ENCODE results near the gene CCNB1.
"Not testable (repeated sequence)": the region's sequence is repeated elsewhere in the genome, so short reads cannot be mapped to it uniquely, and the experiment has no call there.

CCNB1 gene

DNA sequence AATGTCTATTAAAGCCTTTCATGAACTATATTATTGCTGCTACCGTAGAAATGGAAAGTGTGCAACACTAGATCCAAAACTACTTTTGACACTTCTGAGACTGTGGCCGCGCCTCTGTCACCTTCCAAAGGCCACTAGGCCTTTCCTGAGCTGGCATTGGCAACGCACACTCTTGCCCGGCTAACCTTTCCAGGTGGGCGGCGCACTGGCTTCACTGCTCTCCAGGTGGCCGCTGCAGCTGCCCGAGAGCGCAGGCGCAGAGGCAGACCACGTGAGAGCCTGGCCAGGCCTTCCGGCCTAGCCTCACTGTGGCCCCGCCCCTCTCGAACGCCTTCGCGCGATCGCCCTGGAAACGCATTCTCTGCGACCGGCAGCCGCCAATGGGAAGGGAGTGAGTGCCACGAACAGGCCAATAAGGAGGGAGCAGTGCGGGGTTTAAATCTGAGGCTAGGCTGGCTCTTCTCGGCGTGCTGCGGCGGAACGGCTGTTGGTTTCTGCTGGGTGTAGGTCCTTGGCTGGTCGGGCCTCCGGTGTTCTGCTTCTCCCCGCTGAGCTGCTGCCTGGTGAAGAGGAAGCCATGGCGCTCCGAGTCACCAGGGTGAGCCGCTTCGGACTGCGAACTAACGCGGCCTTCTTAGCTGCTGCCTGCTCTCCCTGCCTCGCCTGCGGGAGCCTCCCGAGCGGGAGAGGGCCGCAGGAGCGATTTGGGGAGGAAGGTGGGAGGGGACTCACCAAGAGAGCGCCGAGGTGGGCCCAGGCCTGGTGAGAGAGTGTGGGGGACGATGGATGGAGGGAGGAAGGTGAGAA lies at the start of gene CCNB1:
TSS of gene CCNB1 (plus strand) at position 465 of the 807 bp plus-strand sequence. CDS start at position 578, 113 bp downstream.
- DNase-seq (ENCODE audit: low spot score) = peak; percentile 98

DNA sequence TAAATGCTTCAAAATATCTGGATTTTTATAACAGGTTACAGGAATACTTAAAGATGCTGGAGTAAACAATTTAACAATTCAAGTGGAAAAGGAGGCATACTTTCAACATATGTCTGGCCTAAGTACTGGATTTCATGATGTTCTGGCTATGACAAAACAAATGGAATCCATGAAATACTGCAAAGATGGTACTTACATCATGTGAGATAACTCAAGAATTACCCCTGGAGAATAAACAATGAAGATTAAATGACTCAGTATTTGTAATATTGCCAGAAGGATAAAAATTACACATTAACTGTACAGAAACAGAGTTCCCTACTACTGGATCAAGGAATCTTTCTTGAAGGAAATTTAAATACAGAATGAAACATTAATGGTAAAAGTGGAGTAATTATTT lies 37.5 kb upstream of the CCNB1 start:
- DNase-seq (ENCODE audit: low spot score) = no peak

DNA sequence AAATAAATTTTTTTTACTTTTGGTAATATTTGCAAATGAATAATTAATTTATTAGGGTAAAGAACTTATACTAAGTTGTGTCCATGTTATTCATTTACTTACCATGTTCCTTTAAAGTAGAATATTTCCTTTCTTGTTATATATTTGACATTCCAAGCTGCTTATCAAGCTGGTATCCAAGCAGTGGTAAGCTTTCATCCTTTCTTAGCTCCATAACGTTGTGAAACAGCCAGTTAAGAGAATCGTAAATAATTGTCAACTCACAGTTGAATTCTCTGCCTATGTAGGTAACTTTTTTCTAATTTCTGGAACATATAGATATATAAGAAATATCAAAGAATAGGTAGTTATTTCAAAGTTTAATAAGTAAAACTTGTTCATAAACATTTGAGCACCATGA lies 36.7 kb upstream of the CCNB1 start:
- DNase-seq (ENCODE audit: low spot score) = no peak

DNA sequence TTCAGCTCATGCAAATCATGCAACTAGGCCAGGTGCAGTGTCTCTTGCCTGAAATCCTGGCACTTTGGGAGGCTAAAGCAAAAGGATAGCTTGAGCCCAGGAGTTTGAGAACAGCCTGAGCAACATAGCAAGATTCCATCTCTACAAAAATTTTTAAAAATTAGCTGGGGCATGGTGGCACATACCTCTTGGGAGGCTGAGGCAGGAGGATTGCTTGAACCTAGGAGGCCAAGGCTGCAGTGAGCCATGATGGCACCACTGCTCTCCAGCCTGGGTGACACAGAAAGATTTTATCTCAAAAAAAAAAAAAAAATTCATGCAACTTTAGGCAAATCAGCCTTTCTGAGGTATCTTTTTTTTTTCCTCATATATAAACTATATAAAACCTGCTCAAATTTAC lies 35.6 kb upstream of the CCNB1 start:
- no peak for DNase-seq (ENCODE audit: low spot score)

DNA sequence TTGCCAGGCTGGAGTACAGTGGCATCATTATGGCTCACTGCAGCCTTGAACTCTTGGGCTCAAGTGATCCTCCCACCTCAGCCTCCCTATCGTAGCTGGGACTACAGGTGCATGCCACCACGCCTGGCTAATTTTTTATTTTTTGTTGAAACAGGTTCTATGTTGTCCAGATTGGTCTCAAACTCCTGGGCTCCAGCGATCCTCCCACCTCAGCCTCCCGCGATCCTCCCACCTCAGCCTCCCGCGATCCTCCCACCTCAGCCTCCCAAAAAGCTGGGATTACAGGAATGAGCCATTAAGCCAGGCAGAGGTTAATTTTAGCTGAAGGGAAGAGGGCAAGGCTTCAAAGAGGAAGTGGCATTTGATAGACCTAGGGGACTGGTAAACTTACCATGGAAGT lies 32.8 kb upstream of the CCNB1 start:
- no peak for DNase-seq (ENCODE audit: low spot score)

DNA sequence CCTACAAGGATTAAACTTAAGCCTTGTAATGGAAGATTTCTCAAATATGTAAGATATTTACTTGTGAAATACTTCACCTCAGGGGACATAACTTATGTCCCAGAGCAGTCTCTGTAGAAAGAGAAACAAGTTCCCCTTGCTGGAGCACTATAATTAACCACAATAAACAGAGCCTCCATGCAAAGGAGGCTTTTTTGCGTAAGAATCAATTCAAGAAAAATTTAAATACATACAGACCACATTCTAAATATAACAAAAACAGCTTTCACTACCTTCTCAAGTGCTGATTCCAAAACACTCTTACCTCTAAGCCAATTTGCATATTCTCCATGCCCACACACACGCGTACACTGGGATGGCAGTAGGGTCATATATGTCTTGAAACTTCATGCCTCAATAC lies 30.7 kb upstream of the CCNB1 start:
- DNase-seq (ENCODE audit: low spot score) = no peak

DNA sequence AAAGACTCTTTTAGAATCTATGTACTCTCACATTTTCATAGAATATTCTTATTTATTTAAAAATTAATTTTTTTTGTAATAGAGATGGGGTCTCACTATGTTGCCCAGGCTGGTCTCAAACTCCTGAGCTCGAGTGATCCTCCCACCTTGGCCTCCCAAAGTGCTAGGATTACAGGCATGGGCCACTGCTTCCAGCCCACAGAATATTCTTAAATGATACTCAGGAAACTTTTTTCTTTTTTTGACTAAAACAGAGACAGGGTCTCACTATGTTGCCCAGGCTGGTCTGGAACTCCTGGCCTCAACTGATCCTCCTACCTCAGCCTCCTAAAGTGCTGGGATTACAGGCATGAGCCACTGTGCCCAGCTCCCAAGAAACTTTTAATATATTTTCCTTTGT lies 29.7 kb upstream of the CCNB1 start:
- not testable (repeated sequence) for DNase-seq (ENCODE audit: low spot score)

DNA sequence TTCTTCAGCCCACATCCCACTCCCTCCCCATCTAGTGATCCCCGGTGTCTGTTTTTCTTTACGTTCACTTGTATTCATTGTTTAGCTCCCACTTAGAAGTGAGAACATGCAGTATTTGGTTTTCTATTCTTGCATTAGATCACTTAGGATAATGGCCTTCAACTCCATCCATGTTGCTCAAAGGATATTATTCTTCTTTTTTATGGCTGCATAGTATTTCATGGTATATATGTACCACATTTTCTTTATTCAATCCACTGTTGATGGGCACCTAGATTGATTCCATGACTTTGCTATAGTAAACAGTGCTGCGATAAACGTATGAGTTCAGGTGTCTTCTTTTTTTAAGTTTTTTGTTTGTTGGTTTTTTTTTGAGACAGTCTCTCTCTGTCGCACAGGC lies 29.1 kb upstream of the CCNB1 start:
- no peak for DNase-seq (ENCODE audit: low spot score)

DNA sequence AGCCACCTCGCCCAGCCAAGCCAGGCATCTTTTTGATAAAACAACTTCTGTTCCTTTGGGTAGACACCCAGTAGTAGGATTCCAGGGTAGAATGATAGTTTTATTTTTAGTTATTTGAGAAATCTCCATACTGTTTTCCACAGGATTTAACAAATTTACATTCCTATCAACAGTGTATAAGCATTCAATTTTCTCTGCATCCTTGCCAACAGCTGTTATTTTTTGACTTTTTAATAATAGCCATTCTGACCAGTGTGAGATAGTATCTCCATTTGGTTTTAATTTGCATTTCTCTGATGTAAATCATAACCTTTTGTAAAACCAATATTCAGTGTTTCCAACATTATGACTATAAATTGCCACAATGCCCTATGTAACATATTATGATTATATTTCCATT lies 28.2 kb upstream of the CCNB1 start:
- no peak for DNase-seq (ENCODE audit: low spot score)

DNA sequence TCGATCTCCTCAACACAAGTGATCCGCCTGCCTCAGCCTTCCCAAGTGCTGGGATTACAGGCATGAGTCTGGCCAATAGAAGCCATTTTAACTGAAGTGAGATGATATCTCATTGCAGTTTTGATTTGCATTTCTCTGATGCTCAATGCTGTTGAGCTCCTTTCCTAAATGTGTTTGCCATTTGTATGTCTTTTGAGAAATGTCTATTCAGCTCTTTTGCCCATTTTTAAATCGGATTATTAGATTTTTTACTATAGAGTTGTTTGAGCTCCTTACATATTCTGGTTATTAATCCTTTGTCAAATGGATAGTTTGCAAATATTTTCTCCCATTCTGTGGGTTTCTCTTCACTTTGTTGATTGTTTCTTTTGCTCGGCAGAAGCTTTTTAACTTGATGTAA lies 26.7 kb upstream of the CCNB1 start:
- DNase-seq (ENCODE audit: low spot score) = not testable (repeated sequence)

DNA sequence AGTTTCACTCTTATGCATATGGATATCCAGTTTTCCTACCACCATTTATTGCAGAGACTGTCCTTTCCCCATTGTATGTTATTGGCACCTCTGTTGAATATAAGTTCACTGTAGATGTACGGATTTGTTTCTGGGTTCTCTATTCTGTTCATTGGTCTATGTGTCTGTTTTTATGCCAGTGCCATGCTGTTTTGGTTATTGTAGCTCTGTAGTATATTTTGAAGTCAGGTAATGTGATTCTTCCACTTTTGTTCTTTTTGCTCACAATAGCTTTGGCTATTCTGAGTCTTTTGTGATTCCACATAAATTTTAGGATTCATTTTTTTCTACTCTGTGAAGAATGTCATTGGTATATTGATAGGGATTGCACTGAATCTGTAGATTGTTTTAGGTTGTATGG lies 26.1 kb upstream of the CCNB1 start:
- DNase-seq (ENCODE audit: low spot score) = no peak

DNA sequence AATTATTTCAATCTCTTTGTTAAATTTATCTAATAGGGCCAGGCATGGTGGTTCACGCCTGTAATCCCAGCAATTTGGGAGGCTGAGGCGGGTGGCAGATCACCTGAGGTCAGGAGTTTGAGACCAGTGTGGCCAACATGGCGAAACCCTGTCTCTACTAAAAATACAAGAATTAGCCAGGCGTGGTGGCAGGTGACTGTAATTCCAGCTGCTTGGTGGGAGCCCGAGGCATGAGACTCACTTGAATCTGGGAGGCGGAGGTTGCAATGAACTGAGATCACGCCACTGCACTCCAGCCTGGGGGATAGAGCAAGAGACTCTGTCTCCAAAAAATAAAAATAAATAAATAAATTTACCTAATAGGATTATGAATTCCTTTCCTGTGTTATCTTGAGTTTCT lies 18.4 kb upstream of the CCNB1 start:
- not testable (repeated sequence) for DNase-seq (ENCODE audit: low spot score)

DNA sequence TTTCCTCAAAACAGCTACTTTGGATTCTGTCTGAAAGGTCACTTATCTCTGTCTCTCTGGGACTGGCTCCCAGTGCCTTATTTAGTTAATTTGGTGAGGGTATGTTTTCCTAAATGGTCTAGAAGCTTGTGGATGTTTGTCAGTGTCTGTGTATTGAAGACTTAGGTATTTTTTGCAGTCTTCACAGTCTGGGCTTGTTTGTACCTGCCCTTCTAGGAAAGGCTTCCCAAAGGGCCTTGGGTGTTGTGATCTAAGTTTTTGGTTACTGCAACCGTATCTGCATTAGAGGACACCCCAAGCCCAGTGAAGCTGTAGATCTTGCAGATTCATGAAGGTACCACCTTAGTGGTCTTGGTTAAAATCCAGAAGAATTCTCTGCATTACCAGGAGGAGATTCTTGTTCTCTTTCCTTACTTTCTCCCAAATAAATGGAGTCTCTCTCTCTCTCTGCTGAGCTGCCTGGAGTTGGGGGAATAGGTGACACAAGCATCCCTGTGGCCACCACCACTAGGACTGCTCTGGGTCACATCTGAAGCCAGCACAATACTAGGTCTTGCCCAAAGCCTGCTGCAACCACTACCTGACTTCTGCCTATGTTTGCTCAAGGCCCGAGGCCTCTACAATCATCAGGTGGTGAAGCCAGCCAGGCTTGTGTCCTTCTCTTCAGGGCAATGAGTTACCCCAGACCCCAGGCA lies 17.8 kb upstream of the CCNB1 start:
- no peak for DNase-seq (ENCODE audit: low spot score)

DNA sequence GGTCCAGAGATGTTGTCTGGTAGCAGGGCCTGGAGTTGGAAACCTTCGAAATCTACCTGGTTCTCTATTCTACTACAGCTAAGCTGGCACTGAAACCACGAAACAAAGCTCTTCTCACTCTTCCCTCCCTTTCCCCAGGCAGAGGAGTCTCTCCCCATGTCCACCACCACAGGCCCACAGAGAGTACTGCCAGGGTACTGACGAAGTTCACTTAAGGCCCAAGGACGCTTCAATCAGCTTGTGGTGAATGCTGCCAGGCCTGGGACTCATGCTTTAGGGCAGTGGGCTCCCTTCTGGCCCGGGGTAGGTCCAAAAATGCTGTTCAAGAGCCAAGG lies 17.3 kb upstream of the CCNB1 start:
- DNase-seq (ENCODE audit: low spot score) = no peak

DNA sequence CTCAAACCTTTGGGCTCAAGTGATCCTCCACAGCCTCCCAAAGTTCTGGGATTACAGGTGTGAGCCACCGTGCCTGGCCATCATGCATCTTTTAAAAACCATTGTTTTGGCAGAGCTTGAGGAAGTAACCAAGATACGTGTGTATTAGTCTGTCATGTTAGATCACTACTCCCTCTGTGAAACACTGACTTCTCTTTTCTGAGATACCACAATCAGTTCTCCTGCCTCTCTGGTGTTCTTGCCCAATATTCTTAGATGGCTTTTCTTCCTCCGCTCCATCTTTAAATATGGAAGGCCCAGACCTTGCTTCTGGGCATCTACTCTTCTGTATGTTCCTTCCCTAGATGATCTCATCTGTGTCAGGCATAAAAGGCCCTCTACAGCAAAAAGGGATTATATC lies 14.2 kb upstream of the CCNB1 start:
- DNase-seq (ENCODE audit: low spot score) = no peak

DNA sequence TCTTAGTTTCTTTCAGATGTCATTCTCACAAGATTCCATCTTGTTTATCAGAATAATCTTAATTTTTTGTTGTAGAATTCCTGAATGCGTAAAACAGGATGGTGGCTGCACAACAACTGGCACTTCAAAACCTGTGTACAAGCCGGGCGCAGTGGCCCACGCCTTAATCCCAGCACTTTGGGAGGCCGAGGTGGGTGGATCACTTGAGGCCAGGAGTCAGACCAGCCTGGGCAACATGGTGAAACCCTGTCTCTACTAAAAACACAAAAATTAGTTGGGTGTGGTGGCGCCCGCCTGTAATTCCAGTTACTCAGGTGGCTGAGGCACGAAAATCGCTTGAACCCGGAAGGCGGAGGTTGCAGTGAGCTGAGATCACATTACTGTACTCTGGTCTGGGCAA lies 10.5 kb upstream of the CCNB1 start:
- no peak for DNase-seq (ENCODE audit: low spot score)

DNA sequence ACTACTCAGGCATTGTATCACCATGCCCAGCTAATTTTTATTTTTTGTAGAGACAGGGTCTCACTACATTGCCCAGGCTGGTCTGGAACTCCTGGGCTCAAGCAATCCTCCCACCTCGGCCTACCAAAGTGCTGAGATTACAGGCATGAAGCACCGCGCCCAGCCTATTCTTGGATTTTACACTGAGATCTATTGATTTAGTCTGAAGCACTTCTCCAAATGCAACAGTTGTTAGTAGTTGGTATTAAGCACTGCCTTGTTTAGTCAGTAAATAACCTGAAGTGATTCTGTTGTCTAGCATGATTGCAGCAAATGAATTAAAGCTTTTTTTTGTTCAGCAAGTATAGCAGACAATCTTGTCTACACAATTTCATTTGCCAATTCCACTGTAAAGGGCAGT lies 8.9 kb upstream of the CCNB1 start:
- no peak for DNase-seq (ENCODE audit: low spot score)

DNA sequence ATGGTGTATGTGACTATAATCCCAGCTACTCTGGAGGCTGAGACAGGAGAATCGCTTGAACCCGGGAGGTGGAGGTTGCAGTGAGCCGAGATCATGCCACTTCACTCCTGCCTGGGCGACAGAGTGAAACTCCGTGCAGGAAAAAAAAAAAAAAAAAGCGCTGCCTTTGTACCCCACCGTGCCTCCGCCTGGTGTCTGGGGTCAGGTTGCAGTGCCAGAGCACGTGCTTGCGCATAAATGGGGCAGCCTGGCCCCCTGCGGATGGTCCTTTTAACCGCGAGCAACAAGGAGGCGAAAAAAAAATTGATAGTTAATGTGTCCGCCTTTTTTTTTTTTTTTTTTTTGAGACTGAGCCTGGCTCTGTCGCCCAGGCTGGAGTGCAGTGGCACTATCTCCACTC lies 6.3 kb upstream of the CCNB1 start:
- no peak for DNase-seq (ENCODE audit: low spot score)

DNA sequence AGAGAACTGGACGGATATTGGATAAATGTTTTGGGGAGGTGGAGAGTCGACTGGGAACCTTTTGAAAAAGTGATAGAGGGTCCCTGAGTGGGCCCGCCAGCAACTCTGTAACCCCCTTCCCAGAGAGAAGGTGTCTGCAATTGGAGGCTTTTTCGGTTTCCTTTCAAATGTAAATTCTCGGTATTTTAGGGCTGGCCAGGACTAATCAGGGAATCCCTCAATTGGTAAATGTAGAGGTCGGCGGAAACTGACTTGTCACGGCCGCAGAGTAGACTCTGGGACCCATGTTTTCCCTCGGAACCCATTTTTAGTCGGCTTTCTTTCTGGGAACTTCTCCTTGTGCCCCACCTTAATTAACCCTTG lies 524 bp downstream of the CCNB1 start:
- no peak for DNase-seq (ENCODE audit: low spot score)

DNA sequence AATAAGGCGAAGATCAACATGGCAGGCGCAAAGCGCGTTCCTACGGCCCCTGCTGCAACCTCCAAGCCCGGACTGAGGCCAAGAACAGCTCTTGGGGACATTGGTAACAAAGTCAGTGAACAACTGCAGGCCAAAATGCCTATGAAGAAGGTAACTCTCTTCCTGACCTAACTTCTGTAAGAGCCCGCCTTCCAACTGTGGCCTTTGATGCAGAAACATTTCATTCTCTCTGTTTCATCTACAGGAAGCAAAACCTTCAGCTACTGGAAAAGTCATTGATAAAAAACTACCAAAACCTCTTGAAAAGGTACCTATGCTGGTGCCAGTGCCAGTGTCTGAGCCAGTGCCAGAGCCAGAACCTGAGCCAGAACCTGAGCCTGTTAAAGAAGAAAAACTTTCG lies 979 bp downstream of the CCNB1 start:
- no peak for DNase-seq (ENCODE audit: low spot score)

DNA sequence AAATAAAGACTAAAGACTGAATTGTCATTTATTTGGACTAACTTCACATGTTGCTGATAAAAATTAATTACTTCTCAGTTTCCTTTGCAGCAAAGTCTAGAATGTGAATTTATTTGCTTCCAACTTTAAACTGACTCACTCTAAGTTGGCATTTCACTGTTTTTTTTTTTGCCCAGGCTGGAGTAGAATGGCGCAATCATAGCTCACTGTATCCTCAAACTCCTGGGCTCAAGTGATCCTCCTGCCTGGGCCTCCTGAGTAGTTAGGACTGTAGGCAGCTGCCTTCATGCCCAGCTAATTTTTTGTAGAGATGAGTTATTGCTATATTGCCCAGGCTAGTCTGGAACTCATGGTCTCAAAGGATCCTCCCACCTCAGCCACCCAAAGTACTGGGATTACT lies 3.5 kb downstream of the CCNB1 start:
- no peak for DNase-seq (ENCODE audit: low spot score)

DNA sequence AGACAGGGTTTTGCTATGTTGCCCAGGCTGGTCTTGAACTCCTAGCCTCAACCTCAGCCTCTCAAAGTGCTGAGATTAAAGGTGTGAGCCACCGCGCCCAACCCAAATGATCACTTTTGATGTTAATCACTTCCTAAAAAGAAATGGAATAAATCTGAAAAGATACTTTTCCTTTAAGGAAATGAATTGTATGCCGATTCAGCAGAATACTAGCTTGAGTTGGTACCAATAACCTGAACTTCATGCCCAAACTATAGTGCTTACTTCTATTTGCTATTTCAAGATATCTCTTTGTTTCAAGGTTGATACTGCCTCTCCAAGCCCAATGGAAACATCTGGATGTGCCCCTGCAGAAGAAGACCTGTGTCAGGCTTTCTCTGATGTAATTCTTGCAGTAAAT lies 4.0 kb downstream of the CCNB1 start:
- no peak for DNase-seq (ENCODE audit: low spot score)

DNA sequence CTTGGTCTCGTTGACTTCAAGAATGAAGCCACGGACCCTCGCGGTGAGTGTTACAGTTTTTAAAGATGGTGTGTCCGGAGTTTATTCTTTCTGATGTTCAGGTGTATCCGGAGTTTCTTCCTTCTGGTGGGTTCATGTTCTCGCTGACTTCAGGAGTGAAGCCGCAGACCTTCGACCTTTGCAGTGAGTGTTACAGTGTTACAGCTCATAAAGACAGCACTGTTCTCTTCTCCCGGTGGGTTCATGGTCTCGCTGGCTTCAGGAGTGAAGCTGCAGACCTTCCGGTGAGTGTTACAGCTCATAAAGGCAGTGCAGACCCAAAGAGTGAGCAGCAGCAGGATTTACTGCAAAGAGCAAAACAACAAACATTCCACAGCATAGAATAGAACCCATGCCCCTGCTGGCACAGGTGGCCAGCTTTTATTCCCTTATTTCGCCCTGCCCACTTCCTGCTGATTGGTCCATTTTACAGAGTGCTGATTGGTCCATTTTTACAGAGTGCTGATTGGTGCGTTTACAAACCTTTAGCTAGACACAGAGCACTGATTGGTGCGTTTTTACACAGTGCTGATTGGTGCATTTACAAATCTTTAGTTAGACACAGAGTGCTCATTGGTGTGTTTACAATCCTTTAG lies 14.8 kb downstream of the CCNB1 start:
- DNase-seq (ENCODE audit: low spot score) = not testable (repeated sequence)

DNA sequence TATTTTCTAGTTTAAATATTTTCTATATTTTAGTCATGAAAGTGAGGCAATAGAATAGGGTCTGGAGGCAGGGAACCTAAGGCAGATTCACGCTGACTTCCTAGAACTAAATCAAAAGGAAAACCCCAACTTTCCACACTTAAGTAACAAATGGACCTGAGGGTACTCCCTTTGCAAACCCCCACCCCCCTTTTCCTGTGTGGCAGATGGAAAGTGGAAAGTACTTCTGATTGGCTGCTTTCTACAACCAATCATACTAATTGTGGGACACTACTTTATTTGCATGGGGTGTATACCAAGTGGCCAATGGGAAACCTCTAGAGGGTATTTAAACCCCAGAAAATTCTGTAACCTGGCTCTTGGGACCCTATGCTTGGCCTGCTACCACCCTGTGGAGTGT lies 17.7 kb downstream of the CCNB1 start:
- no peak for DNase-seq (ENCODE audit: low spot score)

Measured in cerebellar cortex (tissue), 1 donor.